DOHH2 (cell line): Measurements from ENCODE around the gene CBLN3.

Experiments used
- CTCF ChIP-seq: fragments of 200-600 bp; sonication (generic); IDR thresholded peaks from one replicate; pipeline ENCODE4 v1.5.1; 2014; ENCODE audit warnings: antibody characterized with exemption, mild to moderate bottlenecking, low read depth, low read length; ENCODE audit not compliant: poor library complexity, severe bottlenecking
- EZH2phosphoT487 ChIP-seq: fragments of 200-600 bp; sonication (generic); IDR thresholded peaks from 2 replicates; pipeline ENCODE4 v1.6.1; 2017; ENCODE audit warnings: borderline replicate concordance, mild to moderate bottlenecking, antibody characterized with exemption, low read length, moderate library complexity, mixed read lengths

GRCh38 chr14:24417832-24418491 lies 11.5 kb downstream of the CBLN3 start:
- TF ChIP-seq CTCF: no peak
- no peak for TF ChIP-seq EZH2phosphoT487
